Kidney epithelial cell (primary cell): ENCODE measurements around the gene RBM22. TPM values are rescaled to one million over a fixed set of nuclear protein-coding genes. Genes with fewer than 3 reads are reported as not detected.
A peak's percentile ranks its signal among the peaks of the same experiment; 100 is the strongest.

Source experiments
- DNase-seq: peaks from one replicate; pipeline ENCODE4 v3.0.0-alpha.2; 2010; ENCODE audit warnings: low read depth
- H3K27me3 ChIP-seq: 2 replicates; pipeline ENCODE4 v1.6.0; 2011; ENCODE audit warnings: low read length; ENCODE audit not compliant: control insufficient read depth, insufficient read depth
- H3K36me3 ChIP-seq: 2 replicates; pipeline ENCODE4 v1.5.1; 2011; ENCODE audit warnings: low read length; ENCODE audit not compliant: control insufficient read depth, insufficient read depth
- H3K4me3 ChIP-seq: 2 replicates; pipeline ENCODE4 v1.5.1; 2011; ENCODE audit warnings: low read depth, mild to moderate bottlenecking, control low read depth, low read length
- CTCF ChIP-seq: IDR thresholded peaks from 2 replicates; pipeline ENCODE4 v1.5.1; 2011; ENCODE audit warnings: mild to moderate bottlenecking, moderate library complexity, low read length, control low read depth, inconsistent platforms; ENCODE audit not compliant: insufficient read depth, poor library complexity, severe bottlenecking
- total RNA-seq: library from RNA; depleted of rRNA; stranded (reverse); fragments of >200 nt; gene quantifications from 2 replicates; pipeline ENCODE4 v1.2.3, GENCODE V29; 2015

RBM22 gene
- total RNA-seq, 1 donor from 2014 or later = 55.6 TPM

GRCh38 chr5:150653145-150653761 is 47.6 kb downstream of the RBM22 start:
- TF ChIP-seq CTCF = peak; percentile 26
- Histone ChIP-seq H3K36me3 (no peaks in the 10 kb centered on the region), H3K27me3 (no peaks in the 10 kb centered on the region), H3K4me3 (no peak overlapping the region)
- DNase-seq = no peak

DNA sequence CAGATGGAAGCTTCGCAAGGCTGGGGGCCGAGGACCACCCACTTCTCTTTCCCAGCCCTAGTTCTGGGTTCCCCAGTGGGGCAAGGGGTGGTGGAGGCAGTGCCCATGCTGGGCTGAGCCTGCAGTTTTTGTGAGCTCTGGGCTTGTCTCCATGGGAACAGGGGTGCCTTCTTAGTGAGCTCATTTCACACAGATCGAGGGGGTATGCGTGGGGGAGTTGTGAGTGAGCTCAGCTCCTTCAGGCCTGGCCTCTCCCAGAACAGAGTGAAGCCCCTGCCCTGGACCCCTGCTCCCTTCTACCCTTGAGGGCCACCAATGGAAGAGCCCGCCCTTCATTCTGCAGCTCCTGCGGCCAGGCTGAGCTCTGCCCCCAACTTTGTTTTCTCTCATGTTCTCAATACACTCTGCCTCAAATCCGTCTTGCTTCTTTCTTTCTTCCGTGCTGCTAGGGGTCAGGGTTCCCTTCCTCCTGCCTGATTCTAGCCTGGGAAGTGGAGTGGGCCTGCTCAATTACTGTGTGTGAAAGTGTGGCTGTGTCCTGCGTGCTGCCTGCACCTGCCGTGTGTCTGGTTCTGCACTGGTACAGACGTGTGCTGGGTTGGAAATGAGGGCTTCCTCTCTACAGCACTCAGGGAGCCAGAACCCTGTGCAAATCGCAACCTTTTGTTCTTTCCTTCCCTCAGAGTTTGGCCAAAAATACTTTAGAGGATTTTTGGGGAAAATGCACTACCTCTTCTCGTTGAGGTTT is 48.8 kb downstream of the RBM22 start:
- no peaks in the 10 kb centered on the region for H3K27me3 ChIP-seq
- H3K36me3 ChIP-seq = no peaks in the 10 kb centered on the region
- no peak overlapping the region for H3K4me3 ChIP-seq
- no peak for DNase-seq
- no peak for TF ChIP-seq CTCF

DNA sequence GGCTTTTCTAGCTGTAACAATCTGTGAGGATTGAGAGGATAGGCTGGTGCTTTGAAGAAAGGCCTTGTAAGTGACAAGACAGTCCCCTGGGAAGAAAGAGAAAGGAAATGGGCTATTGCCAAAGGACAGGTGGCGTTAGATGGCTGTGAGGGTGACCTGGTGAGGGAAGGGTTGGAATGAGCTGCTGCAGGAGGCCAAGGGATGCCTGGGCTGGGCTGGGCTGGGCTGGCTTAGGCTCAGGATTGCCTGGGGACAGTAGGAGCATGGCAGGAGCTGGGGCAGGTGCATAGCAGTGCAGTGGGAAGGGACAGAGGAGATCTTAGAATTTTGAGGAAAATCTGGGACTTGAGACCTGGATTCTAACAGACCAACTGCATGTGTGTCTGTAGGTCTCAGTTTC is 49.5 kb downstream of the RBM22 start:
- DNase-seq = no peak
- TF ChIP-seq CTCF = no peak
- H3K4me3 ChIP-seq = no peak overlapping the region
- no peaks in the 10 kb centered on the region for H3K36me3 ChIP-seq
- H3K27me3 ChIP-seq = no peaks in the 10 kb centered on the region

GRCh38 chr5:150650021-150651006 is 50.5 kb downstream of the RBM22 start:
- TF ChIP-seq CTCF = no peak
- H3K36me3 ChIP-seq = no peaks in the 10 kb centered on the region

GRCh38 chr5:150649108-150650020 is 51.5 kb downstream of the RBM22 start:
- H3K27me3 ChIP-seq = no peaks in the 10 kb centered on the region

More at GRCh38 chr5:150650021-150651006, 50.5 kb downstream of the RBM22 start:
- Histone ChIP-seq H3K27me3 (no peaks in the 10 kb centered on the region), H3K4me3 (no peak overlapping the region)
- no peak for DNase-seq

More at GRCh38 chr5:150649108-150650020, 51.5 kb downstream of the RBM22 start:
- DNase-seq = no peak
- Histone ChIP-seq H3K4me3 (no peak overlapping the region), H3K36me3 (no peaks in the 10 kb centered on the region)
- no peak for TF ChIP-seq CTCF
